ENCODE measurements around the gene TUBE1. TPM values are rescaled to one million over a fixed set of nuclear protein-coding genes. Genes with fewer than 3 reads are reported as not detected.

The TUBE1 gene
- polyA plus RNA-seq, 1 experiment = 24.3 TPM

- peaks cover 3% of the 10 kb centered on the region; the same call in 1 of the 2 replicates for H3K9me3 ChIP-seq (ENCODE audit: control insufficient read depth, insufficient read depth, low read length)
- no peak overlapping the region for H3K4me3 ChIP-seq (ENCODE audit: low read depth, low read length)
- no peak for TF ChIP-seq CTCF (IDR thresholded peaks at IDR 0.05; ENCODE audit: low read depth, low read length)
- ChIA-PET CTCF (interaction anchor here (0.8 to 3.2 kb wide), 13 partner anchors 10 to 333 kb away, joined by 3 to 39 read pairs (median 3); no protein-coding TSS in a partner anchor), POLR2A (no interaction called here)
- no peak for DNase-seq (ENCODE audit: low read depth, low spot score)
- peaks cover 14% of the 10 kb centered on the region for H3K27me3 ChIP-seq (ENCODE audit: control insufficient read depth, insufficient read depth, low read length)
- no peak overlapping the region for H3K27ac ChIP-seq (ENCODE audit: low read depth, low read length)
These were observed 59.2 kb downstream of the TUBE1 start for GRCh38 chr6:112027942-112028674.

GRCh38 chr6:112026933-112027332 lies 60.3 kb downstream of the TUBE1 start:
- Histone ChIP-seq H3K27ac (ENCODE audit: low read depth, low read length) (no peak overlapping the region), H3K4me3 (ENCODE audit: low read depth, low read length) (no peak overlapping the region), H3K27me3 (ENCODE audit: control insufficient read depth, insufficient read depth, low read length) (peaks cover 9% of the 10 kb centered on the region), H3K9me3 (ENCODE audit: control insufficient read depth, insufficient read depth, low read length) (peaks cover 3% of the 10 kb centered on the region; the same call in 1 of the 2 replicates)
- DNase-seq (ENCODE audit: low read depth, low spot score) = no peak
- ChIA-PET POLR2A (no interaction called here), CTCF (interaction anchor here (1.1 to 3.2 kb wide), 4 partner anchors 11 to 317 kb away, joined by 4 to 20 read pairs (median 6); no protein-coding TSS in a partner anchor)
- TF ChIP-seq CTCF (IDR thresholded peaks at IDR 0.05; ENCODE audit: low read depth, low read length) = no peak

- H3K9me3 ChIP-seq (ENCODE audit: control insufficient read depth, insufficient read depth, low read length) = peaks cover 3% of the 10 kb centered on the region; the same call in 1 of the 2 replicates
- no peak overlapping the region for H3K4me3 ChIP-seq (ENCODE audit: low read depth, low read length)
- no peak for DNase-seq (ENCODE audit: low read depth, low spot score)
- H3K27me3 ChIP-seq (ENCODE audit: control insufficient read depth, insufficient read depth, low read length) = no peaks in the 10 kb centered on the region
- H3K27ac ChIP-seq (ENCODE audit: low read depth, low read length) = no peak overlapping the region
- CTCF ChIA-PET = no interaction called here
- POLR2A ChIA-PET = no interaction called here
- no peak for TF ChIP-seq CTCF (IDR thresholded peaks at IDR 0.05; ENCODE audit: low read depth, low read length)
These were observed 62.8 kb downstream of the TUBE1 start for GRCh38 chr6:112024464-112024863.

GRCh38 chr6:112022749-112023148 lies 64.5 kb downstream of the TUBE1 start:
- no peak for TF ChIP-seq CTCF (IDR thresholded peaks at IDR 0.05; ENCODE audit: low read depth, low read length)
- H3K9me3 ChIP-seq (ENCODE audit: control insufficient read depth, insufficient read depth, low read length) = peaks cover 3% of the 10 kb centered on the region; the same call in 1 of the 2 replicates

GRCh38 chr6:112021691-112022310 lies 65.5 kb downstream of the TUBE1 start:
- no peak for TF ChIP-seq CTCF (IDR thresholded peaks at IDR 0.05; ENCODE audit: low read depth, low read length)
- POLR2A ChIA-PET = no interaction called here

More at GRCh38 chr6:112022749-112023148, 64.5 kb downstream of the TUBE1 start:
- ChIA-PET CTCF (no interaction called here), POLR2A (no interaction called here)
- Histone ChIP-seq H3K4me3 (ENCODE audit: low read depth, low read length) (no peak overlapping the region), H3K27ac (ENCODE audit: low read depth, low read length) (no peak overlapping the region), H3K27me3 (ENCODE audit: control insufficient read depth, insufficient read depth, low read length) (no peaks in the 10 kb centered on the region)
- DNase-seq (ENCODE audit: low read depth, low spot score) = no peak

More at GRCh38 chr6:112021691-112022310, 65.5 kb downstream of the TUBE1 start:
- Histone ChIP-seq H3K27ac (ENCODE audit: low read depth, low read length) (no peak overlapping the region), H3K4me3 (ENCODE audit: low read depth, low read length) (no peak overlapping the region), H3K27me3 (ENCODE audit: control insufficient read depth, insufficient read depth, low read length) (no peaks in the 10 kb centered on the region), H3K9me3 (ENCODE audit: control insufficient read depth, insufficient read depth, low read length) (peaks cover 3% of the 10 kb centered on the region; the same call in 1 of the 2 replicates)
- DNase-seq (ENCODE audit: low read depth, low spot score) = no peak
- CTCF ChIA-PET = no interaction called here
